GM21619 (cell line): ENCODE data around the gene DGKQ.
"Not testable (repeated sequence)": the region's sequence is repeated elsewhere in the genome, so short reads cannot be mapped to it uniquely, and the experiment has no call there.

ENCODE experiments used
- ATAC-seq: cut with Tn5 transposase; IDR thresholded peaks from one replicate; pipeline ENCODE4 v1.9.1; 2021; ENCODE audit not compliant: unreplicated experiment

DGKQ gene

GRCh38 chr4:952881-953573 lies 20.3 kb downstream of the DGKQ start:
- no peak for ATAC-seq

GRCh38 chr4:951594-952468 lies 21.5 kb downstream of the DGKQ start:
- no peak for ATAC-seq

GRCh38 chr4:951186-951585 lies 22.2 kb downstream of the DGKQ start:
- ATAC-seq: no peak

- no peak for ATAC-seq
Observed at GRCh38 chr4:950136-951020, 23.0 kb downstream of the DGKQ start.

GRCh38 chr4:949656-950055 lies 23.7 kb downstream of the DGKQ start:
- ATAC-seq: no peak

- ATAC-seq: no peak
Observed at GRCh38 chr4:948936-949300, 24.5 kb downstream of the DGKQ start.

GRCh38 chr4:948101-948935 lies 25.1 kb downstream of the DGKQ start:
- ATAC-seq: no peak

- no peak for ATAC-seq
Observed at GRCh38 chr4:947491-947971, 25.8 kb downstream of the DGKQ start.

GRCh38 chr4:946517-947471 lies 26.6 kb downstream of the DGKQ start:
- ATAC-seq: no peak

GRCh38 chr4:946103-946450 lies 27.3 kb downstream of the DGKQ start:
- no peak for ATAC-seq

- no peak for ATAC-seq
Observed at GRCh38 chr4:945274-946102, 27.9 kb downstream of the DGKQ start.

- not testable (repeated sequence) for ATAC-seq
Observed at GRCh38 chr4:939508-939907, 33.9 kb downstream of the DGKQ start.

GRCh38 chr4:932713-933070 lies 40.7 kb downstream of the DGKQ start:
- ATAC-seq: peak; percentile 9

- peak; percentile 82 for ATAC-seq
Observed at GRCh38 chr4:931960-932712, 41.2 kb downstream of the DGKQ start, which contains the start of the genes GAK and TMEM175. GAK (minus strand) TSS chr4:932316; CDS start chr4:932187, 129 bp downstream. TMEM175 (plus strand) TSS chr4:932460; CDS start chr4:947740, 15,280 bp downstream.

GRCh38 chr4:931194-931959 lies 42.0 kb downstream of the DGKQ start:
- ATAC-seq: no peak

- ATAC-seq: no peak
Observed at GRCh38 chr4:930827-931193, 42.6 kb downstream of the DGKQ start.

GRCh38 chr4:930028-930551 lies 43.3 kb downstream of the DGKQ start:
- no peak for ATAC-seq
